GM19043 (cell line): ENCODE measurements around the gene CA12.

ENCODE experiments used
- ATAC-seq: cut with Tn5 transposase; IDR thresholded peaks from one replicate; pipeline ENCODE4 v1.9.1; 2021; ENCODE audit warnings: low read depth; ENCODE audit not compliant: unreplicated experiment

The CA12 gene

GRCh38 chr15:63379492-63380150 lies 2.0 kb downstream of the CA12 start:
- ATAC-seq = no peak

GRCh38 chr15:63378946-63379345 lies 2.7 kb downstream of the CA12 start:
- ATAC-seq = no peak

- ATAC-seq = no peak
These were observed 6.7 kb downstream of the CA12 start for GRCh38 chr15:63374686-63375520.

GRCh38 chr15:63373866-63374548 lies 7.6 kb downstream of the CA12 start:
- no peak for ATAC-seq

- ATAC-seq = no peak
These were observed 8.3 kb downstream of the CA12 start for GRCh38 chr15:63373330-63373729.

GRCh38 chr15:63372753-63373152 lies 8.9 kb downstream of the CA12 start:
- no peak for ATAC-seq

GRCh38 chr15:63372018-63372705 lies 9.5 kb downstream of the CA12 start:
- ATAC-seq = no peak

- no peak for ATAC-seq
These were observed 10.2 kb downstream of the CA12 start for GRCh38 chr15:63371297-63371918.

GRCh38 chr15:63370764-63371163 lies 10.9 kb downstream of the CA12 start:
- no peak for ATAC-seq

GRCh38 chr15:63369781-63370180 lies 11.9 kb downstream of the CA12 start:
- no peak for ATAC-seq

GRCh38 chr15:63369296-63369695 lies 12.3 kb downstream of the CA12 start:
- ATAC-seq = no peak

GRCh38 chr15:63368503-63368902 lies 13.1 kb downstream of the CA12 start:
- ATAC-seq = no peak

GRCh38 chr15:63367900-63368299 lies 13.7 kb downstream of the CA12 start:
- no peak for ATAC-seq

GRCh38 chr15:63367390-63367789 lies 14.3 kb downstream of the CA12 start:
- no peak for ATAC-seq

- no peak for ATAC-seq
These were observed 15.2 kb downstream of the CA12 start for GRCh38 chr15:63366451-63366850.

- ATAC-seq = no peak
These were observed 16.4 kb downstream of the CA12 start for GRCh38 chr15:63365273-63365680.

- ATAC-seq = no peak
These were observed 17.0 kb downstream of the CA12 start for GRCh38 chr15:63364399-63365272.

GRCh38 chr15:63363292-63363691 lies 18.4 kb downstream of the CA12 start:
- ATAC-seq = no peak

GRCh38 chr15:63362885-63363284 lies 18.8 kb downstream of the CA12 start:
- ATAC-seq = no peak

- ATAC-seq = no peak
These were observed 19.4 kb downstream of the CA12 start for GRCh38 chr15:63362196-63362595.
